Heart left ventricle (tissue), 13 donors: ENCODE data around the gene EEF1B2.

Experiments used
- CTCF ChIP-seq, 12 donors: fragments of 200-600 bp; sonication (generic) in 4 of 12; IDR thresholded peaks; one replicate each; pipeline versions ENCODE4 v1.5.0 to v1.8.0; 2018 to 2022; ENCODE audit warnings: antibody characterized with exemption in 12 of 12, mild to moderate bottlenecking in 5 of 12
- POLR2A ChIP-seq, 2 donors: fragments of 450-650 bp; IDR thresholded peaks; one replicate each; pipeline ENCODE4 v1.6.1; 2017; ENCODE audit warnings: antibody characterized with exemption in 2 of 2, mild to moderate bottlenecking in 2 of 2, moderate library complexity in 2 of 2
- donor health status: ischemic (EF 13 %, LVEDD 7.1; RV severe dilation, severe dysfunction).
- donor health status: DM: no; HTN: yes; CAD: no.
- donor health status: DM: no; HTN: no; CAD: no.
- donor health status: ischemic (EF 25% LVEDD 6.9; RV normal size, moderate dysfunction).
- donor health status: ischemic (EF 25% LVEDD 5.7; RV mildly dilated, moderate dysfunction).
- donor health status: ischemic (EF 35%, LVEDD 5.7; RV mildly dilated, moderate dysfunction).
- donor health status: nonischemic (EF 11% LVEDD 7.7; RV severe dilation, severe dysfunction).
- donor health status: DM: yes; HTN: yes; CAD: no.
- donor health status: PGD.
- donor health status: ischemic (EF 29% LVEDD 5.4; RV normal size, mild dysfunction).
- donor health status: nonischemic (EF 23%, LVEDD 6.1; RV moderate dilation, normal function).

DNA sequence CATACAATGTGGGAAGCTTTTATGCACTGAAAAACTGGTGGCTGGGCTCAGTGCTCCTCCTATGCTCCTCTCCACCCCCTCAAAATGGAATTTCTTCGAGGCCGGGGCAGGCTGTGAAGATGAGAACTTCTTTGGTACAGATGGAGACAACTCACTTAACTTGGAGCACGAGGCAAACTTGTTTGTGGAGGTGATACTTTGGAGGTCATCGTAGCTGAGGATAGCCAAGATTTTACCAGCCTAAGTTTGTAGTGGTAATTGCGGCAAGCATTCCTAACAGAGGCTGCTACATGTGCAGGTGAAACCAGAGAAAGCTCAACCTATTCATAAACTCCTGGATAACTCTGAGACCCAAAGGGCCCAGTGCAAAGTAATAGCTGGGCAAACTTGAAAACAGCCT is 14.0 kb upstream of the EEF1B2 start:
- TF ChIP-seq CTCF (IDR thresholded peaks at IDR 0.05) (no peak), POLR2A (IDR thresholded peaks at IDR 0.05) (no peak)
